Effector memory CD4-positive, alpha-beta T cell (primary cell): ENCODE measurements around the gene MRPL41.
"Not testable (repeated sequence)": the region's sequence is repeated elsewhere in the genome, so short reads cannot be mapped to it uniquely, and the experiment has no call there.

ENCODE experiments used
- DNase-seq, 3 donors: peaks; one replicate each; pipeline ENCODE4 v3.0.0-alpha.2; 2020
- H3K27ac ChIP-seq: 2 replicates; pipeline ENCODE4 v1.7.0; 2013; ENCODE audit warnings: mild to moderate bottlenecking, low read length, moderate library complexity; ENCODE audit not compliant: insufficient read depth, poor library complexity, severe bottlenecking
- H3K27me3 ChIP-seq: replicated peaks from 2 replicates; pipeline ENCODE4 v1.7.0; 2013; ENCODE audit warnings: mild to moderate bottlenecking, low read length; ENCODE audit not compliant: insufficient read depth, control insufficient read depth, poor library complexity, severe bottlenecking
- H3K36me3 ChIP-seq: 2 replicates; pipeline ENCODE4 v1.7.0; 2013; ENCODE audit warnings: mild to moderate bottlenecking, low read length, moderate library complexity; ENCODE audit not compliant: control insufficient read depth, insufficient read depth
- H3K4me1 ChIP-seq: 2 replicates; pipeline ENCODE4 v1.7.0; 2013; ENCODE audit warnings: low read length, mild to moderate bottlenecking; ENCODE audit not compliant: control insufficient read depth, insufficient read depth, poor library complexity, severe bottlenecking
- H3K4me3 ChIP-seq: 2 replicates; pipeline ENCODE4 v1.7.0; 2013; ENCODE audit warnings: low read length, low read depth, mild to moderate bottlenecking; ENCODE audit not compliant: insufficient read depth, poor library complexity, severe bottlenecking
- H3K9me3 ChIP-seq: 2 replicates; pipeline ENCODE4 v1.7.0; 2013; ENCODE audit warnings: mild to moderate bottlenecking, low read length, moderate library complexity; ENCODE audit not compliant: control insufficient read depth

MRPL41 gene

GRCh38 chr9:137513136-137513535 lies 38.5 kb upstream of the MRPL41 start:
- H3K36me3 ChIP-seq, H3K27ac ChIP-seq, H3K4me1 ChIP-seq, H3K4me3 ChIP-seq, DNase-seq, H3K27me3 ChIP-seq, H3K9me3 ChIP-seq: not testable (repeated sequence)

GRCh38 chr9:137513801-137514570 lies 37.7 kb upstream of the MRPL41 start:
- not testable (repeated sequence) for H3K9me3 ChIP-seq, H3K36me3 ChIP-seq, H3K27me3 ChIP-seq, H3K4me3 ChIP-seq, DNase-seq, H3K4me1 ChIP-seq, H3K27ac ChIP-seq

GRCh38 chr9:137514691-137515337 lies 36.9 kb upstream of the MRPL41 start:
- Histone ChIP-seq H3K27me3 (no peaks in the 10 kb centered on the region), H3K4me1 (no peaks in the 10 kb centered on the region), H3K9me3 (no peaks in the 10 kb centered on the region), H3K36me3 (no peaks in the 10 kb centered on the region), H3K27ac (no peak overlapping the region), H3K4me3 (no peak overlapping the region)
- no peak for DNase-seq

- H3K9me3 ChIP-seq: no peaks in the 10 kb centered on the region
- H3K36me3 ChIP-seq: no peaks in the 10 kb centered on the region
- H3K4me3 ChIP-seq: no peak overlapping the region
- DNase-seq: no peak
- no peaks in the 10 kb centered on the region for H3K27me3 ChIP-seq
- H3K4me1 ChIP-seq: no peaks in the 10 kb centered on the region
- H3K27ac ChIP-seq: no peak overlapping the region
Observed at GRCh38 chr9:137515338-137515724, 36.3 kb upstream of the MRPL41 start.

GRCh38 chr9:137516144-137516917 lies 35.3 kb upstream of the MRPL41 start:
- no peak overlapping the region for H3K4me3 ChIP-seq
- no peaks in the 10 kb centered on the region for H3K36me3 ChIP-seq
- H3K4me1 ChIP-seq: no peaks in the 10 kb centered on the region
- no peak for DNase-seq
- H3K27ac ChIP-seq: no peak overlapping the region
- H3K27me3 ChIP-seq: no peaks in the 10 kb centered on the region
- H3K9me3 ChIP-seq: no peaks in the 10 kb centered on the region

- H3K36me3 ChIP-seq, H3K27ac ChIP-seq, H3K9me3 ChIP-seq, H3K4me3 ChIP-seq, H3K4me1 ChIP-seq, H3K27me3 ChIP-seq, DNase-seq: not testable (repeated sequence)
Observed at GRCh38 chr9:137518661-137519459, 32.8 kb upstream of the MRPL41 start.

- Histone ChIP-seq H3K36me3 (no peaks in the 10 kb centered on the region), H3K4me3 (no peak overlapping the region), H3K27me3 (no peaks in the 10 kb centered on the region), H3K9me3 (no peaks in the 10 kb centered on the region), H3K27ac (no peak overlapping the region), H3K4me1 (no peaks in the 10 kb centered on the region)
- no peak for DNase-seq
Observed at GRCh38 chr9:137519553-137519952, 32.1 kb upstream of the MRPL41 start.

GRCh38 chr9:137520614-137521404 lies 30.9 kb upstream of the MRPL41 start:
- H3K27me3 ChIP-seq: no peaks in the 10 kb centered on the region
- no peak for DNase-seq
- no peak overlapping the region for H3K4me3 ChIP-seq
- H3K27ac ChIP-seq: no peak overlapping the region
- H3K9me3 ChIP-seq: no peaks in the 10 kb centered on the region
- H3K36me3 ChIP-seq: no peaks in the 10 kb centered on the region
- no peaks in the 10 kb centered on the region for H3K4me1 ChIP-seq

- H3K27me3 ChIP-seq: no peaks in the 10 kb centered on the region
- H3K4me3 ChIP-seq: no peak overlapping the region
- H3K36me3 ChIP-seq: no peaks in the 10 kb centered on the region
- no peak overlapping the region for H3K27ac ChIP-seq
- H3K9me3 ChIP-seq: no peaks in the 10 kb centered on the region
- no peak for DNase-seq
- H3K4me1 ChIP-seq: no peaks in the 10 kb centered on the region
Observed at GRCh38 chr9:137521405-137521985, 30.2 kb upstream of the MRPL41 start.
